Stimulated activated naive B cell treated with anti-CD40 and anti-IgM and Interleukin-4, amounts not matched to agents 10 μg/mL and 1 μg/mL and 100 μg/mL, for 72 hours (primary cell): Measurements from ENCODE around the gene FXYD5.
A peak's percentile ranks its signal among the peaks of the same experiment; 100 is the strongest.

Experiments used
- ATAC-seq, 2 donors: fragments of 150-1000 bp; cut with Tn5 transposase; replicated peaks; 2 replicates each; pipeline ENCODE4 v1.10.0; 2021; ENCODE audit warnings: moderate library complexity in 1 of 2
- DNase-seq: peaks from one replicate; pipeline ENCODE4 v3.0.0; 2021
- H3K27ac Mint-ChIP-seq: one replicate; pipeline ENCODE4 v1.8.0; 2022; ENCODE audit warnings: mild to moderate bottlenecking, mixed read lengths
- H3K27me3 Mint-ChIP-seq, 2 donors: one replicate each; pipeline ENCODE4 v1.8.0; 2022; ENCODE audit warnings: mixed read lengths in 2 of 2
- H3K36me3 Mint-ChIP-seq, 2 donors: one replicate each; pipeline ENCODE4 v1.8.0; 2022; ENCODE audit warnings: mixed read lengths in 2 of 2, mild to moderate bottlenecking in 1 of 2
- H3K4me1 Mint-ChIP-seq, 2 donors: one replicate each; pipeline ENCODE4 v1.8.0; 2022; ENCODE audit warnings: mixed read lengths in 2 of 2, mild to moderate bottlenecking in 1 of 2
- H3K4me3 Mint-ChIP-seq, 2 donors: one replicate each; pipeline ENCODE4 v1.8.0; 2022; ENCODE audit warnings: mild to moderate bottlenecking in 2 of 2, mixed read lengths in 2 of 2, moderate library complexity in 1 of 2
- H3K9me3 Mint-ChIP-seq, 2 donors: one replicate each; pipeline ENCODE4 v1.8.0; 2022; ENCODE audit warnings: mixed read lengths in 2 of 2, mild to moderate bottlenecking in 1 of 2

Gene FXYD5

GRCh38 chr19:35165200-35166058 lies 10.9 kb downstream of the FXYD5 start:
- Mint-ChIP-seq H3K27ac (peak overlapping the region; percentile 48), H3K36me3 (peaks cover 78 to 96% of the 10 kb centered on the region in 2 donors), H3K27me3 (no peaks in the 10 kb centered on the region), H3K9me3 (peaks cover 17 to 27% of the 10 kb centered on the region in 2 donors), H3K4me1 (peaks cover 41 to 71% of the 10 kb centered on the region in 2 donors), H3K4me3 (no peak overlapping the region)
- DNase-seq (no peak), ATAC-seq (no peak)

- DNase-seq (no peak), ATAC-seq (no peak)
- peaks cover 35 to 68% of the 10 kb centered on the region in 2 donors for H3K4me1 Mint-ChIP-seq
- no peaks in the 10 kb centered on the region for H3K27me3 Mint-ChIP-seq
- H3K9me3 Mint-ChIP-seq = peaks cover 15 to 24% of the 10 kb centered on the region in 2 donors
- H3K4me3 Mint-ChIP-seq = peak overlapping the region; percentile 25 to 43
- peak overlapping the region; percentile 86 for H3K27ac Mint-ChIP-seq
- peaks cover 73 to 92% of the 10 kb centered on the region in 2 donors for H3K36me3 Mint-ChIP-seq
Observed at GRCh38 chr19:35166100-35167063, 11.8 kb downstream of the FXYD5 start.

GRCh38 chr19:35167251-35168119 lies 12.9 kb downstream of the FXYD5 start:
- ATAC-seq (peak; percentile 59 to 82), DNase-seq (no peak)
- peaks cover 31 to 70% of the 10 kb centered on the region in 2 donors for H3K4me1 Mint-ChIP-seq
- H3K4me3 Mint-ChIP-seq = peak overlapping the region; percentile 15 to 25
- peaks cover 62 to 84% of the 10 kb centered on the region in 2 donors for H3K36me3 Mint-ChIP-seq
- no peaks in the 10 kb centered on the region for H3K27me3 Mint-ChIP-seq
- H3K9me3 Mint-ChIP-seq = peaks cover 11 to 19% of the 10 kb centered on the region in 2 donors
- H3K27ac Mint-ChIP-seq = peak overlapping the region; percentile 86

GRCh38 chr19:35168196-35168595 lies 13.7 kb downstream of the FXYD5 start:
- Mint-ChIP-seq H3K4me1 (peaks cover 28 to 68% of the 10 kb centered on the region in 2 donors), H3K9me3 (peaks cover 11 to 19% of the 10 kb centered on the region in 2 donors), H3K4me3 (no peak overlapping the region), H3K36me3 (peaks cover 55 to 82% of the 10 kb centered on the region in 2 donors), H3K27me3 (no peaks in the 10 kb centered on the region), H3K27ac (peak overlapping the region; percentile 59)
- ATAC-seq (no peak), DNase-seq (no peak)

- peaks cover 27 to 60% of the 10 kb centered on the region in 2 donors for H3K4me1 Mint-ChIP-seq
- peaks cover 44 to 70% of the 10 kb centered on the region in 2 donors for H3K36me3 Mint-ChIP-seq
- no peaks in the 10 kb centered on the region for H3K27me3 Mint-ChIP-seq
- H3K9me3 Mint-ChIP-seq = peaks cover 8 to 15% of the 10 kb centered on the region in 2 donors
- H3K4me3 Mint-ChIP-seq = no peak overlapping the region
- DNase-seq (no peak), ATAC-seq (no peak)
- peak overlapping the region; percentile 85 for H3K27ac Mint-ChIP-seq
Observed at GRCh38 chr19:35169221-35169995, 14.9 kb downstream of the FXYD5 start.

GRCh38 chr19:35170359-35171061 lies 16.0 kb downstream of the FXYD5 start:
- Mint-ChIP-seq H3K4me3 (no peak overlapping the region), H3K4me1 (peaks cover 29 to 63% of the 10 kb centered on the region in 2 donors), H3K9me3 (peaks cover 6 to 11% of the 10 kb centered on the region in 2 donors), H3K36me3 (peaks cover 36 to 60% of the 10 kb centered on the region in 2 donors), H3K27me3 (no peaks in the 10 kb centered on the region), H3K27ac (peak overlapping the region; percentile 85)
- DNase-seq = no peak
- no peak for ATAC-seq

GRCh38 chr19:35171730-35172129 lies 17.2 kb downstream of the FXYD5 start:
- no peak overlapping the region for H3K4me3 Mint-ChIP-seq
- H3K27ac Mint-ChIP-seq = peak overlapping the region; percentile 75
- DNase-seq = no peak
- H3K4me1 Mint-ChIP-seq = peaks cover 26 to 62% of the 10 kb centered on the region in 2 donors
- peaks cover 24 to 48% of the 10 kb centered on the region in 2 donors for H3K36me3 Mint-ChIP-seq
- H3K9me3 Mint-ChIP-seq = no peaks in the 10 kb centered on the region
- no peaks in the 10 kb centered on the region for H3K27me3 Mint-ChIP-seq
- no peak for ATAC-seq

- no peak overlapping the region for H3K4me3 Mint-ChIP-seq
- H3K27ac Mint-ChIP-seq = no peak overlapping the region
- peaks cover 9 to 39% of the 10 kb centered on the region in 2 donors for H3K4me1 Mint-ChIP-seq
- peaks cover 9 to 25% of the 10 kb centered on the region in 2 donors for H3K36me3 Mint-ChIP-seq
- ATAC-seq (no peak), DNase-seq (no peak)
- H3K27me3 Mint-ChIP-seq = no peaks in the 10 kb centered on the region
- H3K9me3 Mint-ChIP-seq = peaks cover 5 to 7% of the 10 kb centered on the region in 2 donors
Observed at GRCh38 chr19:35174226-35174625, 19.7 kb downstream of the FXYD5 start.

GRCh38 chr19:35176181-35176570 lies 21.6 kb downstream of the FXYD5 start:
- H3K9me3 Mint-ChIP-seq = peaks cover 5 to 7% of the 10 kb centered on the region in 2 donors
- H3K27me3 Mint-ChIP-seq = no peaks in the 10 kb centered on the region
- H3K36me3 Mint-ChIP-seq = peaks cover 2 to 9% of the 10 kb centered on the region in 2 donors
- ATAC-seq = no peak
- no peak overlapping the region for H3K4me3 Mint-ChIP-seq
- peaks cover 12 to 39% of the 10 kb centered on the region in 2 donors for H3K4me1 Mint-ChIP-seq
- no peak for DNase-seq
- no peak overlapping the region for H3K27ac Mint-ChIP-seq

- Mint-ChIP-seq H3K4me1 (peaks cover 13 to 32% of the 10 kb centered on the region in 2 donors), H3K9me3 (peaks cover 5 to 7% of the 10 kb centered on the region in 2 donors), H3K27ac (no peak overlapping the region), H3K36me3 (peaks cover 2 to 3% of the 10 kb centered on the region in 2 donors), H3K4me3 (no peak overlapping the region), H3K27me3 (no peaks in the 10 kb centered on the region)
- ATAC-seq (no peak), DNase-seq (no peak)
Observed at GRCh38 chr19:35177377-35178274, 23.1 kb downstream of the FXYD5 start.

- peaks cover 14 to 32% of the 10 kb centered on the region in 2 donors for H3K4me1 Mint-ChIP-seq
- H3K36me3 Mint-ChIP-seq = peaks cover 0 to 2% of the 10 kb centered on the region in 2 donors
Observed at GRCh38 chr19:35178701-35179100, 24.2 kb downstream of the FXYD5 start.

More at GRCh38 chr19:35178701-35179100, 24.2 kb downstream of the FXYD5 start:
- Mint-ChIP-seq H3K9me3 (peaks cover 7% of the 10 kb centered on the region in 2 donors), H3K27ac (no peak overlapping the region), H3K27me3 (no peaks in the 10 kb centered on the region), H3K4me3 (no peak overlapping the region)
- no peak for ATAC-seq
- no peak for DNase-seq
